Neural progenitor cell (in vitro differentiated cells): ENCODE results near the gene GSTA1. TPM values are rescaled to one million over a fixed set of nuclear protein-coding genes. Genes with fewer than 3 reads are reported as not detected.
A peak's percentile ranks its signal among the peaks of the same experiment; 100 is the strongest.
"Not testable (repeated sequence)": the region's sequence is repeated elsewhere in the genome, so short reads cannot be mapped to it uniquely, and the experiment has no call there.

Source experiments
- DNase-seq: peaks from one replicate; pipeline ENCODE4 v3.0.0-alpha.2; 2016; ENCODE audit warnings: low spot score
- H2AFZ ChIP-seq: fragments of 200-600 bp; sonication (generic); replicated peaks from 2 replicates; pipeline ENCODE4 v1.6.1; 2016; ENCODE audit warnings: antibody characterized with exemption
- H3F3A ChIP-seq: fragments of 200-600 bp; sonication (generic); 2 replicates; pipeline ENCODE4 v1.6.1; 2016; ENCODE audit warnings: antibody characterized with exemption, low read depth
- H3K27ac ChIP-seq: fragments of 200-600 bp; sonication (generic); 2 replicates; pipeline ENCODE4 v1.5.1; 2016; ENCODE audit warnings: mild to moderate bottlenecking
- H3K27me3 ChIP-seq: fragments of 200-600 bp; sonication (generic); 2 replicates; pipeline ENCODE4 v1.6.1; 2016; ENCODE audit warnings: mild to moderate bottlenecking, moderate library complexity
- H3K36me3 ChIP-seq: fragments of 200-600 bp; sonication (generic); 2 replicates; pipeline ENCODE4 v1.5.1; 2016
- H3K4me1 ChIP-seq: fragments of 200-600 bp; sonication (generic); 2 replicates; pipeline ENCODE4 v1.6.1; 2016; ENCODE audit warnings: mixed run types
- H3K4me2 ChIP-seq: fragments of 200-600 bp; sonication (generic); 2 replicates; pipeline ENCODE4 v1.6.1; 2016
- H3K4me3 ChIP-seq: fragments of 200-600 bp; sonication (generic); 2 replicates; pipeline ENCODE4 v1.5.1; 2016
- H3K79me2 ChIP-seq: fragments of 200-600 bp; sonication (generic); 2 replicates; pipeline ENCODE4 v1.6.1; 2016; ENCODE audit warnings: low read depth
- H3K9ac ChIP-seq: fragments of 200-600 bp; sonication (generic); 2 replicates; pipeline ENCODE4 v1.6.1; 2016
- H3K9me3 ChIP-seq: fragments of 200-600 bp; sonication (generic); 2 replicates; pipeline ENCODE4 v1.5.1; 2016; ENCODE audit warnings: low read depth
- H4K20me1 ChIP-seq: fragments of 200-600 bp; sonication (generic); 2 replicates; pipeline ENCODE4 v1.6.1; 2016; ENCODE audit warnings: low read depth
- H3K27ac Mint-ChIP-seq: 3 replicates; pipeline ENCODE4 v1.8.0; 2021; ENCODE audit warnings: mixed read lengths
- H3K27me3 Mint-ChIP-seq: 2 replicates; pipeline ENCODE4 v1.8.0; 2022; ENCODE audit warnings: low read depth, mild to moderate bottlenecking, inconsistent platforms, moderate library complexity, mixed read lengths; ENCODE audit not compliant: insufficient read depth
- H3K36me3 Mint-ChIP-seq: 3 replicates; pipeline ENCODE4 v1.8.0; 2021; ENCODE audit warnings: mixed read lengths
- H3K4me1 Mint-ChIP-seq: 3 replicates; pipeline ENCODE4 v1.8.0; 2021; ENCODE audit warnings: mixed read lengths
- H3K4me3 Mint-ChIP-seq: 3 replicates; pipeline ENCODE4 v1.8.0; 2021; ENCODE audit warnings: mild to moderate bottlenecking, moderate library complexity, mixed read lengths
- H3K9me3 Mint-ChIP-seq: 3 replicates; pipeline ENCODE4 v1.8.0; 2020; ENCODE audit warnings: mixed read lengths
- EZH2 ChIP-seq: fragments of 200-600 bp; sonication (generic); IDR thresholded peaks from 2 replicates; pipeline ENCODE4 v1.6.1; 2017; ENCODE audit warnings: antibody characterized with exemption, mild to moderate bottlenecking, moderate library complexity
- EZH2phosphoT487 ChIP-seq: fragments of 200-600 bp; sonication (generic); IDR thresholded peaks from 2 replicates; pipeline ENCODE4 v1.6.1; 2017; ENCODE audit warnings: antibody characterized with exemption
- total RNA-seq: library from RNA; depleted of rRNA; stranded (reverse); fragments of >200 nt; gene quantifications from 2 replicates; pipeline ENCODE4 v1.2.3, GENCODE V29; 2015; ENCODE audit warnings: low replicate concordance
- TF ChIP-seq, protein P1 (sequence below): fragments of 200-600 bp; sonication (generic); IDR thresholded peaks from 2 replicates; pipeline ENCODE4 v1.5.1; 2017; ENCODE audit warnings: antibody characterized with exemption, mild to moderate bottlenecking

The GSTA1 gene
- total RNA-seq, 1 donor from 2014 or later = not detected

DNA sequence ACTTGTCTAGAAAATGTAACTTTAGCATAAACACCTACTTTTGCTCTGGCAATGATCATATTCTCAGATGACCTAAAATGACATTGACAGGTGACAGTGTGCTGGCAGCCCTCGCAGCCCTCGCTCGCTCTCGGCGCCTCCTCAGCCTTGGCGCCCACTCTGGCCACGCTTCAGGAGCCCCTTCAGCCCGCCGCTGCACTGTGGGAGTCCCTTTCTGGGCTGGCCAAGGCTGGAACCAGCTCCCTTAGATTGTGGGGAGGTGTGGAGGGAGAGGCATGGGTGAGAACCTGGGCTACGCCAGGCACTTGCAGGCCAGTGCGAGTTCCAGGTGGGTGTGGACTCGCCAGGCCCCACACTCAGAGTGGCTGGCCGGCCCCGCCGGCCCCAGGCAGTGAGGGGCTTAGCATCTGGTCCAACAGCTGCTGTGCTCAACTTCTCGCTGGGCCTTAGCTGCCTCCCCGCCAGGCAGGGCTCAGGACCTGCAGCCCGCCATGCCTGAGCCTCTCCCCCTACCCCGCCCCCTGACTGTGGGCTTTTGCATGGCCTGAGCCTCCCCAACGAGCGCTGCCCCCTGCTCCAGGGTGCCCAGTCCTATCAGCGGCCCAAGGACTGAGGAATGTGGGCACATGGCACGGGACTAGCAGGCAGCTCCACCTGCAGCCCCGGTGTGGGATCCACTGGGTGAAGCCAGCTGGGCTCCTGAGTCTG, 17.2 kb downstream of the GSTA1 start:
- Histone ChIP-seq H4K20me1 (no peaks in the 10 kb centered on the region), H3F3A (no peaks in the 10 kb centered on the region), H3K9me3 (no peaks in the 10 kb centered on the region), H2AFZ (no peak overlapping the region), H3K4me3 (no peak overlapping the region), H3K79me2 (no peaks in the 10 kb centered on the region), H3K27ac (no peak overlapping the region), H3K36me3 (no peaks in the 10 kb centered on the region), H3K9ac (no peak overlapping the region), H3K4me2 (no peak overlapping the region), H3K27me3 (no peaks in the 10 kb centered on the region), H3K4me1 (no peaks in the 10 kb centered on the region)
- Mint-ChIP-seq H3K27me3 (no peaks in the 10 kb centered on the region), H3K36me3 (no peaks in the 10 kb centered on the region), H3K27ac (no peak overlapping the region), H3K9me3 (peaks cover 1% of the 10 kb centered on the region), H3K4me1 (no peaks in the 10 kb centered on the region), H3K4me3 (no peak overlapping the region)
- TF ChIP-seq EZH2phosphoT487 (no peak), EZH2 (no peak)
- TF ChIP-seq, protein P1, sequence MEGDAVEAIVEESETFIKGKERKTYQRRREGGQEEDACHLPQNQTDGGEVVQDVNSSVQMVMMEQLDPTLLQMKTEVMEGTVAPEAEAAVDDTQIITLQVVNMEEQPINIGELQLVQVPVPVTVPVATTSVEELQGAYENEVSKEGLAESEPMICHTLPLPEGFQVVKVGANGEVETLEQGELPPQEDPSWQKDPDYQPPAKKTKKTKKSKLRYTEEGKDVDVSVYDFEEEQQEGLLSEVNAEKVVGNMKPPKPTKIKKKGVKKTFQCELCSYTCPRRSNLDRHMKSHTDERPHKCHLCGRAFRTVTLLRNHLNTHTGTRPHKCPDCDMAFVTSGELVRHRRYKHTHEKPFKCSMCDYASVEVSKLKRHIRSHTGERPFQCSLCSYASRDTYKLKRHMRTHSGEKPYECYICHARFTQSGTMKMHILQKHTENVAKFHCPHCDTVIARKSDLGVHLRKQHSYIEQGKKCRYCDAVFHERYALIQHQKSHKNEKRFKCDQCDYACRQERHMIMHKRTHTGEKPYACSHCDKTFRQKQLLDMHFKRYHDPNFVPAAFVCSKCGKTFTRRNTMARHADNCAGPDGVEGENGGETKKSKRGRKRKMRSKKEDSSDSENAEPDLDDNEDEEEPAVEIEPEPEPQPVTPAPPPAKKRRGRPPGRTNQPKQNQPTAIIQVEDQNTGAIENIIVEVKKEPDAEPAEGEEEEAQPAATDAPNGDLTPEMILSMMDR = no peak
- no peak for DNase-seq

- H3K27ac Mint-ChIP-seq, H3K4me3 Mint-ChIP-seq: not testable (repeated sequence)
Measured at GRCh38 chr6:52782696-52783274, 20.8 kb downstream of the GSTA1 start.

DNA sequence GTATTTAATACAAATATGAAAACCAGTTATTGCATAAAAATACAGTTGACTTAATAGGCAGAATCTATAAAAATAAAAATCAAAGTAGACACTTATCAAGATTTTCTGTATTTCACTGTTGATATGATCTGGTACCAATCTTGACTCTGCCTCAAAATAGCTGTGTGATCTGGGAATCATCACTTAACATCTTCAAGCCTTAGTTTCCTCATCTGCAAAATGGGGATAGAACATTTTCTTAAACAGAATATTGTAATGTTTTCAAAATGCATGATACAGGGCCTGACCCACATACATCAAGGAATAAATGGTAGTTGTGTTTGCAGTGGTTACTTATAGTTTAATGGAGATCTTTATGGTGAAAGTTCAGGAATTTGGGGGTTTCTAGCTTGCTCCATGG, 21.4 kb downstream of the GSTA1 start:
- not testable (repeated sequence) for H3K27me3 ChIP-seq, H2AFZ ChIP-seq, H3K4me3 Mint-ChIP-seq, H3K4me2 ChIP-seq, H3K4me1 ChIP-seq, H3K79me2 ChIP-seq, H3K9me3 ChIP-seq, H3F3A ChIP-seq, H3K27ac ChIP-seq, H3K4me1 Mint-ChIP-seq, H3K27ac Mint-ChIP-seq, H3K9ac ChIP-seq, H3K36me3 Mint-ChIP-seq, H3K9me3 Mint-ChIP-seq, H3K27me3 Mint-ChIP-seq, H3K4me3 ChIP-seq, H4K20me1 ChIP-seq, H3K36me3 ChIP-seq, DNase-seq

More at GRCh38 chr6:52782696-52783274, 20.8 kb downstream of the GSTA1 start:
- H4K20me1 ChIP-seq, H3F3A ChIP-seq, H3K4me2 ChIP-seq, H3K27me3 Mint-ChIP-seq, H3K9ac ChIP-seq, H3K27ac ChIP-seq, H3K4me1 Mint-ChIP-seq, H3K4me3 ChIP-seq, H3K9me3 Mint-ChIP-seq, H3K36me3 ChIP-seq, H3K36me3 Mint-ChIP-seq, H3K9me3 ChIP-seq, H3K79me2 ChIP-seq, DNase-seq, H3K27me3 ChIP-seq, H3K4me1 ChIP-seq: not testable (repeated sequence)
- peak overlapping the region; percentile 34 for H2AFZ ChIP-seq

DNA sequence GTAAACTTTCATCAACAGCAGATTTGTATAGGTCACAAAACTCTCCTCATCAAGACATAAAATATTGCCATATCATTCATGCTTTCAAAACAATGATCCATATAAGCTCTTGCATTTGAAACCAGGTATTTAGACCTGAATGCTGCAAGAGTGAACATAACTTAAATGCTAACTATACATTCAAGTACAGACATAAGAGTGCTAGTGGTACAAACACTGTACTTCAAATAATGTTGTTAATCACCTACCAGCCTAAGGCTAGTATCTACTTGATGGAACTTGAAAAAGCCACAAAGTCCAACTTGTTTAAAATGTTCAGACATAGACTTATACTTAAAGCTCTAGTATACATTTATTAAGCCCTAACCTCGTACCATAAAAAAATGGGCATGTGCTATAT, 24.4 kb downstream of the GSTA1 start:
- no peak overlapping the region for H3K4me3 Mint-ChIP-seq
- H3K9me3 ChIP-seq = no peaks in the 10 kb centered on the region
- no peaks in the 10 kb centered on the region for H4K20me1 ChIP-seq
- no peaks in the 10 kb centered on the region for H3K36me3 ChIP-seq
- H3F3A ChIP-seq = no peaks in the 10 kb centered on the region
- no peaks in the 10 kb centered on the region for H3K4me1 ChIP-seq
- DNase-seq = no peak
- no peaks in the 10 kb centered on the region for H3K4me1 Mint-ChIP-seq
- no peaks in the 10 kb centered on the region for H3K79me2 ChIP-seq
- H3K4me3 ChIP-seq = no peak overlapping the region
- no peak overlapping the region for H2AFZ ChIP-seq
- H3K27me3 ChIP-seq = no peaks in the 10 kb centered on the region
- H3K27ac Mint-ChIP-seq = no peak overlapping the region
- H3K27me3 Mint-ChIP-seq = no peaks in the 10 kb centered on the region
- no peaks in the 10 kb centered on the region for H3K36me3 Mint-ChIP-seq
- no peak overlapping the region for H3K4me2 ChIP-seq
- no peak overlapping the region for H3K27ac ChIP-seq
- H3K9ac ChIP-seq = no peak overlapping the region
- H3K9me3 Mint-ChIP-seq = no peaks in the 10 kb centered on the region
- TF ChIP-seq, protein P1 = no peak
- TF ChIP-seq EZH2 = no peak
- TF ChIP-seq EZH2phosphoT487 = no peak

DNA sequence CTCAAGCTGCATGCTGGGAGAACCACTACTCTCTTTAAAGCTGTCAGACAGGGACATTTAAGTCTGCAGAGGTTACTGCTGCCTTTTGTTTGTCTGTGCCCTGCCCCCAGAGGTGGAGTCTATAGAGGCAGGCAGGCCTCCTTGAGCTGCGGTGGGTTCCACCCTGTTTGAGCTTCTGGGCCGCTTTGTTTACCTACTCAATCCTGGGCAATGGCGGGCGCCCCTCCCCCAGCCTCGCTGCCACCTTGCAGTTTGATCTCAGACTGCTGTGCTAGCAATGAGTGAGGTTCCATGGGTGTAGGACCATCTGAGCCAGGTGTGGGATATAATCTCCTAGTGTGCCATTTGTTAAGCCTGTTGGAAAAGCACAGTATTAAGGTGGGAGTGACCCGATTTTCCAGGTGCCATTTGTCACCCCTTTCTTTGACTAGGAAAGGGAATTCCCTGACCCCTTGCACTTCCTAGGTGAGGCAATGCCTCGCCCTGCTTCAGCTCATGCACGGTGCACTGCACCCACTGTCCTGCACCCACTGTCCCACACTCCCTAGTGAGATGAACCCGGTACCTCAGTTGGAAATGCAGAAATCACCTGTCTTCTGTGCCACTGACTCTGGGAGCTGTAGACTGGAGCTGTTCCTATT, 26.8 kb downstream of the GSTA1 start:
- not testable (repeated sequence) for H3K36me3 Mint-ChIP-seq, H3K27ac Mint-ChIP-seq

GRCh38 chr6:52769399-52769798, 34.2 kb downstream of the GSTA1 start:
- not testable (repeated sequence) for H3K27ac ChIP-seq, H3F3A ChIP-seq, H3K9me3 ChIP-seq, H3K9ac ChIP-seq, H3K27ac Mint-ChIP-seq, H3K4me1 ChIP-seq, H3K9me3 Mint-ChIP-seq, H3K36me3 Mint-ChIP-seq, H3K27me3 Mint-ChIP-seq, H3K27me3 ChIP-seq, H3K79me2 ChIP-seq, DNase-seq, H3K4me2 ChIP-seq, H4K20me1 ChIP-seq, H3K4me3 ChIP-seq, H3K4me3 Mint-ChIP-seq, H3K4me1 Mint-ChIP-seq, H3K36me3 ChIP-seq, H2AFZ ChIP-seq

More for the DNA sequence above, 26.8 kb downstream of the GSTA1 start:
- H3K27me3 ChIP-seq, H3K4me1 Mint-ChIP-seq, H3K4me3 Mint-ChIP-seq, DNase-seq, H3K4me2 ChIP-seq, H3K4me1 ChIP-seq, H2AFZ ChIP-seq, H3K27ac ChIP-seq, H3K36me3 ChIP-seq, H3K4me3 ChIP-seq, H4K20me1 ChIP-seq, H3F3A ChIP-seq, H3K27me3 Mint-ChIP-seq, H3K9ac ChIP-seq, H3K9me3 Mint-ChIP-seq, H3K79me2 ChIP-seq, H3K9me3 ChIP-seq: not testable (repeated sequence)
